ENCODE measurements around the gene FARP2.
"Not testable (repeated sequence)": the region's sequence is repeated elsewhere in the genome, so short reads cannot be mapped to it uniquely, and the experiment has no call there.

FARP2 gene

GRCh38 chr2:241399941-241400922 is 44.1 kb downstream of the FARP2 start:
- DNase-seq (ENCODE audit: low read depth, low spot score): no peak

- DNase-seq (ENCODE audit: low read depth, low spot score): no peak
These were observed 52.8 kb downstream of the FARP2 start for GRCh38 chr2:241408849-241409248.

- DNase-seq (ENCODE audit: low read depth, low spot score): no peak
These were observed 54.7 kb downstream of the FARP2 start for GRCh38 chr2:241410739-241411176.

- DNase-seq (ENCODE audit: low read depth, low spot score): no peak
These were observed 56.1 kb downstream of the FARP2 start for GRCh38 chr2:241412144-241412543.

- not testable (repeated sequence) for DNase-seq (ENCODE audit: low read depth, low spot score)
These were observed 57.4 kb downstream of the FARP2 start for GRCh38 chr2:241413501-241413900.

- no peak for DNase-seq (ENCODE audit: low read depth, low spot score)
These were observed 58.0 kb downstream of the FARP2 start for GRCh38 chr2:241413929-241414580.

- no peak for DNase-seq (ENCODE audit: low read depth, low spot score)
These were observed 59.1 kb downstream of the FARP2 start for GRCh38 chr2:241415196-241415595.

GRCh38 chr2:241417626-241418025 is 61.5 kb downstream of the FARP2 start:
- no peak for DNase-seq (ENCODE audit: low read depth, low spot score)

GRCh38 chr2:241421330-241421729 is 65.2 kb downstream of the FARP2 start:
- DNase-seq (ENCODE audit: low read depth, low spot score): no peak

GRCh38 chr2:241421942-241422341 is 65.9 kb downstream of the FARP2 start:
- not testable (repeated sequence) for DNase-seq (ENCODE audit: low read depth, low spot score)

GRCh38 chr2:241422350-241422749 is 66.3 kb downstream of the FARP2 start:
- no peak for DNase-seq (ENCODE audit: low read depth, low spot score)

GRCh38 chr2:241423489-241423888 is 67.4 kb downstream of the FARP2 start:
- DNase-seq (ENCODE audit: low read depth, low spot score): not testable (repeated sequence)

- DNase-seq (ENCODE audit: low read depth, low spot score): no peak
These were observed 69.3 kb downstream of the FARP2 start for GRCh38 chr2:241425368-241425767.

- no peak for DNase-seq (ENCODE audit: low read depth, low spot score)
These were observed 74.1 kb downstream of the FARP2 start for GRCh38 chr2:241430178-241430577.

GRCh38 chr2:241432824-241433448 is 76.9 kb downstream of the FARP2 start:
- no peak for DNase-seq (ENCODE audit: low read depth, low spot score)

GRCh38 chr2:241437179-241437578 is 81.1 kb downstream of the FARP2 start:
- no peak for DNase-seq (ENCODE audit: low read depth, low spot score)

- no peak for DNase-seq (ENCODE audit: low read depth, low spot score)
These were observed 85.4 kb downstream of the FARP2 start for GRCh38 chr2:241441492-241441891.

- DNase-seq (ENCODE audit: low read depth, low spot score): no peak
These were observed 87.6 kb downstream of the FARP2 start for GRCh38 chr2:241443486-241444223.

GRCh38 chr2:241445426-241445825 is 89.3 kb downstream of the FARP2 start:
- DNase-seq (ENCODE audit: low read depth, low spot score): no peak

GRCh38 chr2:241450092-241450491 is 94.0 kb downstream of the FARP2 start:
- not testable (repeated sequence) for DNase-seq (ENCODE audit: low read depth, low spot score)

GRCh38 chr2:241451840-241452506 is 95.9 kb downstream of the FARP2 start:
- DNase-seq (ENCODE audit: low read depth, low spot score): no peak

Measured in iPS DF 19.7 (cell line).